Hematopoietic multipotent progenitor cell (in vitro differentiated cells): Measurements from ENCODE around the gene KRTAP1-5. TPM values are rescaled to one million over a fixed set of nuclear protein-coding genes. Genes with fewer than 3 reads are reported as not detected.
"Not testable (repeated sequence)": the region's sequence is repeated elsewhere in the genome, so short reads cannot be mapped to it uniquely, and the experiment has no call there.

Experiments used
- DNase-seq, 3 donors: peaks; one replicate each; pipeline ENCODE4 v3.0.0-alpha.2; 2011 to 2015; ENCODE audit warnings: low read depth in 2 of 3, low spot score in 2 of 3
- total RNA-seq: library from RNA; depleted of rRNA; stranded (reverse); fragments of >200 nt; gene quantifications from one replicate; pipeline ENCODE4 v1.2.3, GENCODE V29; 2012

Gene KRTAP1-5
- total RNA-seq, 1 donor = not detected

DNA sequence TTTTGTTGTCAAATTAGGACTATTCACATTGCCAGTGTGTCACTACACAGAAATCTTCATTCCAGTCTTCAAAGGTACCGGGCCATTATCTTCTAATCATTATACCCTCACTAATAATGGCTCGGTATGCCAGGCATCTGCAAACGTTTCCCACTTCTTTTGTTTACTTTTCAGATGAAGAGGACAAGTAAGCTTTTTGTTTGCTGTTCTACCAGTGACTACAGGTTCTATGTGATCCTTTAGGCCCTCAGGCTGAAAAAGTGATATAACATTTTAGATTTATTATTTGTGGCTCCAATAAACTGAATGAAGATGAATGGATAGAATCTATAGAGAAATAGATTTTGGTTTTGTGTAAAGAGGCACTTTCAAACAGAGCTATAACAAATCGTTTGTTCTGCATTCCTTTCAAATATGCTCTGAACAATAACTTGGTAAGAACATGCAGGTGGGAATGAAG lies 17.7 kb downstream of the KRTAP1-5 start:
- no peak for DNase-seq

DNA sequence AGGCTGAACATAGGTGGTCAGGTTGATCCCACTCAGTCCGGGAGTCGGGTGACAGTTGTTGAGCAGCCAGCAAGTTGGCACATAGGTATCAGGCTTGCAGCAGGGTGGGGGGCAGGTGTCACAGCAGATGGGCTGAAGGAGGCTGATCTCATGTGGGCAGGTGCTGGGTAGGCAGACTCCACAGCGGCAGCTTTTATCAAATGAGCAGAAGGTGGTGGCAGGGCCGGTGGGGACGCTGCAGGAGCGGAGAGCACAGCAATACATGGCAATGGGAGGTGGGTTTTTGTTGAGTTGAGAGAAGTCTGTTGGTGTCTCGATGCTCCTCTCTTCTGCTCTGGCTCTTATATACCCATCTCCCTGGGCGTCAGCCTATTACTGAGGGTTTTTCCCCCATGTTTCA lies 18.2 kb downstream of the KRTAP1-5 start, which contains the start of gene KRTAP3-1:
TSS of gene KRTAP3-1 (minus strand) at position 318 of the 400 bp plus-strand sequence. CDS start at position 264, 54 bp downstream.
- no peak for DNase-seq

DNA sequence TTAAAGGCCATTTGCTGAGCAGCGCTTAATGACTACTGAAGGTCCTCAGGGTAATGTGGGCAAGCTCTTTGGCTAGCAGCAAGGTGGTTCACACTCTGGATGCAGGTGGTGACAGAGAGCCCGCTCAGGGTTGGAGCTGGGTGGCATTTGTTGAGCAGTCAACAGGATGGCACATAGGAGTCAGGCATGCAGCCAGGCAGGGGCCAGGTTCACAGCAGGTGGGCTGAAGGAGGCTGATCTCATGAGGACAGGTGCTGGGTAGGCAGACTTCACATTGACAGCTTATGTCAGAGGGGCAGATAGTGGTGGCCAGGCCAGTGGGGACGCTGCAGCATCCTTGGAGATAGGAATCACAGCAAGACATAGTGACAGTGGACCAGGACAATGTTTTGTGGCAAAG lies 22.6 kb downstream of the KRTAP1-5 start:
- no peak for DNase-seq

DNA sequence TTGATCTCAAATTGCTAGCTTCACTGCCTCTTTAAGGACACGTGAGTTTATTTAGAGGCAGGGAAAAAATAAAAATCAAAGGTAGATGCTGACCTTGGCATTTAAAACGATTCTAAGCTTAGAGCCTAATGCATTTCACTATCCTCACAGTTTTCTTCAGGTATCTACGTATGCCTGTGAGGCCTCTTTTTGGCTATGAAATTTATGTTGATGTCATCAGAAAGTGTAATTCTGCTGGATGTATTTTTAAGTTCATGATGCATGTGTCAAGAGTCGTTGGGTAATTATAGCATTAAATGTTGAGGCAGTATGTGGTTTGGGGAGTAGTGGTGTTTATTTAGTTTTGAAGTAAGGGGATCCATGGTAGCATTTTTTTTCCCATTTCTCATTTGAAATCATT lies 23.1 kb downstream of the KRTAP1-5 start:
- DNase-seq = no peak

DNA sequence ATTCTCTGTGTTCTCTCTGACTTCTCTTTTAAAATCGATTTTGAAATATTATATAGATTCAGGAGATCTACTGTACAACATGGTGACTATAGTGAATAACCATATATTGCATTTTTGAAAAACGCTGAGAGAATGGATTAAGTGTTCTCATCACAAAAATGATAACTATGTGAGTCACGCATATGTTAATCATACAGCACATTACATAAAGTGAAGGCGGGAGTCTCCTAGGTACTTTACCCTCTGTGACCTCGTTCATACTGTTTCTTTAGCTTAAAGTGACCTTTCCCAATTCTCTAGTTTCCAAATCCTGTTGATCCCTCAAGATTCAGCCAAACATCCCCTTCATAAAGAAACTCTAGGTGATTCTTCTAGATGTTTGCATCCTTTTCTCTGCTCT lies 24.2 kb downstream of the KRTAP1-5 start:
- DNase-seq = no peak

DNA sequence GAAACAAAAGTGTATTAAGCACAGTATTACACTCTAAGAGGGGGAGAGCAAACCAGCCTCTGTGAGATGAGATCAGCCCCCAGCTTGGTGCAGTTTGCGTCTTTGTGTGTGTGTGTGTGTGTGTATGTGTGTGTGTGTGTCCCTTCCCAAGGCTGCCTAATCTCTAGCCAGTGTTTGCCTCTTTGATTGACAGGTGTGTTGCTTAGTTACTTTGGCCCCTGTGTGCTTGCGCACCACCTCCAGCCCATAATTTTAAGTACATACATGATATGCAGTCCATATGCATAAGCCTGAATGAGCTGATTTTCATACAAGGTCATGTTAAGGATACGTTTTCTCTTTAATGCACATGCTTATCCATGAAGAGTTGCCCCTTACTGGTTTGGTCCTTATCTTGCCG lies 25.2 kb downstream of the KRTAP1-5 start:
- DNase-seq = no peak

DNA sequence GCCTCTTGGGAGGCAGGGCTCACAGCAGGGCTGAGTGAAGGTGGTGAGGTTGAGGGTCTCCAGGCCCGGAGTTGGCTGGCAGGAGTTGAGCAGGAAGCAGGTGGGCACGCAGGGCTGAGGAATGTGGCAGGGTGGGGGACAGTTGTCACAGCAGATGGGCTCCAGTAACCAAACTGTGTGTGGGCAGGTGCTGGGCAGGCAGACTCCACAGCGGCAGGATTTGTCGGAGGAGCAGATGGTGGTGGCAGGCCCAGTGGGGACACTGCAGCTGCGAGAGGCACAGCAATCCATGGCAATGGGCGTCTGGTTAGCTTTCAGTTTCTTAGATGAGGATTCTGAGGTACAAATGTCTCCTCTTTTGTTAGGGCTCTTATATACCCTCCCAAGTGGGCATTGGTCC lies 27.4 kb downstream of the KRTAP1-5 start, which contains the start of gene KRTAP3-2:
TSS of gene KRTAP3-2 (minus strand) at position 344 of the 400 bp plus-strand sequence. CDS start at position 291, 53 bp downstream.
- DNase-seq = not testable (repeated sequence)

DNA sequence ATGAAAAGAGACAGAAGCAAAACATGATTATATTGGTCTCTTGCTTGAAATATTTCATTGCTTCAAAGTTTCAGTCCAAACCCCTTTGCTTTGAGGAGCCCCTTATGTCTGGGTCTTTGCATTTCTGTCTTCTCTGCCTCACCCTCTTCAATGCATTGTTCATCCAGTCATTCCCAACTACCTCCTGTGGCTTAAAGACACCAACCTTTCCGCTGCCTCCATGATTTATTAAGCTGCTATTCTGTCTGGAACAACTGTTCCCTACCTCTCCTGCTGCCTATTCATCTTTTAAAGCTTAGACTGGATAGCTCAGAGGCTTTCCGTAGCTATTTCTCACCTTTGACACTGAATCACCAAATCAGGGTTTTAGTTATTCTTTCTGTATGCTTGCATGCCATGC lies 29.6 kb downstream of the KRTAP1-5 start:
- no peak for DNase-seq

DNA sequence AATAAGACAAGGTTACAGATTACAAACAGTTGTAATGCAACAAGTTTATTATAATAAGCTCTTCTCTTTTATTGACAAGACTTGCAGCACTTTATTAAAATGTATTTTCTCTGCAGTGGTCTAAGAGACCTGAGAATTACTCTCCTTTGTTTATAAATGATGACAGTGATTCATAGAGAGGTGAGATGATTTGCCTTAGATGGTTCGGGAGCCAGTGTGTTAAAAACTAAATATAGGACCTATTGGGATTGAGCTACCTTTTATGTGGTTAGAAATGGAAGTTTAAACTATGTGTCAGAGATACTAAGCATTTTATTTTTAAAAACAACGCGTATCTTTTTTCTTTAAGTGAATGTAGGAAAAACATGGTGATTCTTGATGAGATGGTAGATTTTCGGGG lies 30.2 kb downstream of the KRTAP1-5 start:
- DNase-seq = no peak

DNA sequence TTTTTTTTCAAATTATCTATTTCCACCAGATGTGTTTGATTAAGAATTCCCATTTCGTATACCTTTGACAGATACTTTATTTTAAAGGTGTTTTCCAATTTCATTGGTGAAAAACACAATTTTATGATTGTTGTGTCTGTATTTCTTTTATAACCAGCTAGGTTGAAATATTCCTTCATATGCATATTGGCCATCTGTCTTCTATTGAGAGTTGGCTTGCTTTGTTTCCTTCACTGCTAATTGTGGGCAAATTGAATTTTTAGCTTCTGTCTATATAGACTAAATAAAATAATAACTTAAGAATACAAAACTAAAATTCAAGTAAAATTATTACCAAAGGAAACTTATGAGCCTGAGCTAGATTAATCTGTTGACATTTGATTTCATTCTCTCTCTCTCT lies 31.9 kb downstream of the KRTAP1-5 start:
- DNase-seq = no peak

DNA sequence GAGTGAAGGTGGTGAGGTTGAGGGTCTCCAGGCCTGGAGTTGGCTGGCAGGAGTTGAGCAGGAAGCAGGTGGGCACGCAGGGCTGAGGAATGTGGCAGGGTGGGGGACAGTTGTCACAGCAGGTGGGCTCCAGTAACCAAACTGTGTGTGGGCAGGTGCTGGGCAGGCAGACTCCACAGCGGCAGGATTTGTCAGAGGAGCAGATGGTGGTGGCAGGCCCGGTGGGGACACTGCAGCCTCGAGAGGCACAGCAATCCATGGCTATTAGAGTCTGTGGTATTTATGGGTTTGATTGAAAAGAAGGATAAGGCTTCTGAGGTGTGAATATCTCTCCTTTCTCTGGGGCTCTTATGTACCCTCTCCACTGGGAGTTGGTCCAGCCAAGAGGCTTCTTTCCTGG lies 33.2 kb downstream of the KRTAP1-5 start, which contains the start of gene KRTAP3-3:
TSS of gene KRTAP3-3 (minus strand) at position 326 of the 400 bp plus-strand sequence. CDS start at position 259, 67 bp downstream.
- no peak for DNase-seq

DNA sequence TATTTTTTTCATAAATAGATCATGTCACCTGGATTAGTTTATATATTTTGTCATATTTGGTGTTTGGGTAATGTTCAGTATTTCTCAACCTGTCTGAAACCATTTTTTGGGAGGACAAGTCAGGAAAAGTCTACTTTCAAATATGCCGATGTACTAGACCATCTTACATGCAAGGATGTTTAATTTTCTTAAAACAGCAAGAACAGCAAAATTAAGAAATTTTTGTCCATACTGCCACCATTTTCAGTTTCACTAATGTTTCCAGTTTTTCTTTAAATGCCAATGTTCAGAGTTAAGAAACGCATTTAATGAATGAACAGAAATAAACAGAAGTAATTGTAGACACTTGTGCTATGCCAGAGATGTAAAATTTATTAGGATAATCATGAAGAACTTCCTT lies 33.9 kb downstream of the KRTAP1-5 start:
- DNase-seq = no peak

DNA sequence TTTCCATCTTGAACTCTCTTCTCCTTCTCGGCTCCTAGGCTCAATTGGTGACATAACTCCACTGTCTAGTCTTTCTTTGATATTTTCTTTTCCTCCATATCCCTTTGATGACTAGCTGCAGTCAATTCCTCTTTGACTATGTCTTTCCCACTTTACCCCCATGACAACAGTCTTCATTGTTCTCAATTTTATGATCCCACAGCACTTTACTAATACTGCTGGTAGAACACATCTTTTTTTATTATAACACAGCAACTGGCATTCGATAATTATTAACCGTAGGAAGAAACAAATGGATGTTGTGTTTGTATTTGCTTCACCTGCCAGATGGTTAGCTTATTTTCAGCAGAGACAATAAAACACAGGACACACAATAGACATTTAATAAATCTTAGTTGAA lies 34.3 kb downstream of the KRTAP1-5 start:
- DNase-seq = no peak

DNA sequence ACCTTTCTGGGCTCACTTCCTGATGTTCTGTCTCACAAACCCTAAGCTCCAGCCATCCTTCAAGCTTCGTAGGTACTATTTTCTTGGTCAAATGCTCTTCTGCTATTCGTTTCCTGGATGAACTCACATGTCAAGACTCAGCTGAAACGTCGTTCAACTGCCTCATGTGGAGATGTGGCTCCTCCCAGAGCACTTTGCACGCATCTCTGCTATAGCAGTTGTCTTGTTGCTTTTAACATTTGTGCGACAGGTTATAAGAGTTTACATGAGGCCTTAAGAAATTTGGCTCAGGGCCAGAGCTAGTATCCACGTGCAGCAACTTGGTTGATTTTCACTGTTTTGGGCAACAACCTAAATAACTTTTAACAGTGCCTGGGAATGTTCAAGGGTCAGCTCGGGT lies 40.1 kb downstream of the KRTAP1-5 start:
- no peak for DNase-seq

DNA sequence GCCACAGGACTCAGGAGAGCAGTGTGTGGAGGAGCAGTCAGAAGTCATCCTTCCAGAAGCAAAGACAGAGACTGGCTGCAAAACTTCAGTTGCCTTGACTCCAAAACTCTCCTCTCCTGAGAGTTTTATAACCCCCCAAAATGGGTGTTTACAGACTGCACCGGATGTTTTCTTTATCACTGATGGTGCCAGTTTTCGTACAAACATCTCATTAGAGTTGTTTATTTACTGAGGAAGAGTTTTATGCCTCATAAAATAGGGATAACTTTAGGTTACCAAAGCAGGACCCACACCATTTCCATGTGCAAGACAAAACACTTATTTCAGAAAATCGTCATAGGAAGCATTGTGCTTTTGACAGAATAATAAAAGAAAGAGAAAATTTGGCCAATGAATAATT lies 42.8 kb downstream of the KRTAP1-5 start, which contains the start of gene KRT40:
TSS of gene KRT40 (minus strand) at position 101 of the 400 bp plus-strand sequence. CDS start at position 48, 53 bp downstream.
- no peak for DNase-seq

DNA sequence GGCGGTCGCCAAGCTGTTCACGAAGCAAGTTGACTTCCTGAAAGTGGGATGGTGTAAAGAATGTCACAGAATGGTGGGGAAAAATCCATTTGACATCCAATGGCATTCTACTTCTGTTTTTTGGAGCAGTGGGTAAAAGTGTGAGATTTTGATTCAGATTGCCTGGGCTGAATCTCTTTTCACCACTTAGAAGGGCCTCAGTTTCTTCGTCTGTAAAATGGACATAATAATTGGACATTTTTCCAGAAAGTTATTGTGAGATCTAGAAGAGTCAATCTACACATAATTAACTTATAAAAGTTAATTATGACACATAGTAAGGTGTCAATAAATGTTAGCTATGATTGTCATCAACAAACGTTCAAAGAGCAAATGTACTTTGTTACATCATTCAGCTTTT lies 45.9 kb downstream of the KRTAP1-5 start:
- DNase-seq = no peak

DNA sequence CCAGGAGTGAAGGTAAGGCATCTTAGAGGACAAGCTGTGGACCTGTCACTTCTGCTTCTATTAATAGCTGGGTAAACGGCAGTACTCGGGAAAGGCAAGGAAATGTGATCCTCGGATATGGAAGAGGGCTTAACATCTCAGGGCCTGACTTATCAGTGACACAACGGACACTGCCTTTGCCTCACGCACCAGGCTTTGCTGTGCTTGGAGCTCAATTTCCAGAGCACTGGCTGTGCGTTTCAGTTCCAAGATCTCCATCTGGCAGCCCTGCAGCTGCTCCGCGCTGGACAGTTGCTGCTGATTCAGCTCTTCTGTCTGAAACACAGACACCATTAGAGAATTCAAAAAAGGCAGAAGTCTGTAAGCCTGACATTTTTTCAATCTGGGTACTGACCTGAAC lies 46.4 kb downstream of the KRTAP1-5 start:
- no peak for DNase-seq

DNA sequence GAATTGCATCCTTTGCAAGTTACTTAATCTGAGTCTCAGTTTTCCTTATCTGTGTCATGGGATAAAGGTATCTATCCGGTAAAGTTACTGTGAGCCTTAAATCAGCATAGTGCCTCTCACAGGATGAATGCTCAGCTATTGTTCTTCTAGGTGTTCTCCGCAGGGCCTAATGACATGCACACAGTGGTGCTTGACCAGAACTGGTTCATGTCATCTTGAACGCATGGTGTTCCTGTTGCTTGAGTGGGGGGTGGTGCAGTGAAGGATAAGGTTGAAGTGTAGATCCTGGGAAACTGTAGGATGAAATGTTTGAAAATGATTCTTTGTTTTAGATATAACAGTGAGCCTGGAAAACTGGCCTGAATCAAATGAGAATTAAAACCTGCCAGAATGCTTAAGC lies 46.9 kb downstream of the KRTAP1-5 start:
- no peak for DNase-seq

DNA sequence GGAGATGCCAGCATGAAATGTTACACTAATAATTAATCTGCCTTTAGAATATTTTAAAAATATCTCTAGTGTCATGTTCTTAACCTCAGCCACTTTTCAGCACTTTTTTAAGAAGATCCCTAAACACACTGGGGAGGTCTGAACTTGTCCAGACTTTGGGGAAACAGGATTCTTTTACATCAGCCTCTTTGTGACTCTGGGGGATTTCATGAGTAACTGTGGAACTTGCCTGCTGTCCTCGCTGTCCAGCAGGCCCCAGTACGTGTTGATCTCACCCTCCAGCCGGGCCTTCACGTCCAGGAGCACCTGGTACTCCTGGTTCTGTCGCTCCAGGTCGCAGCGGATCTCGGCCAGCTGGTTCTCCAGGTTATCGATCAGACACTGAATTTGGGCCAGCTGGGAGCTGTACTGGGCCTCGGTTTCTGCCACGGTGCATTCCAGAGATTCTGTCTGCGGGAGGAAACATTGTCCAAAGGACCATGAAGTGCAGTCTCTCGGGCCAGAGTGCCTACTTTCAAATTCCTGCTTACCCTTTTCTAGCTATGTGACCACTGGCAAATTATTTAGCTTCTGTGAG lies 48.3 kb downstream of the KRTAP1-5 start:
- DNase-seq = no peak
